HG02970 (cell line): Measurements from ENCODE around the gene LMAN1L.

Source experiments
- ATAC-seq: cut with Tn5 transposase; IDR thresholded peaks from one replicate; pipeline ENCODE4 v1.9.1; 2021; ENCODE audit warnings: mild to moderate bottlenecking, moderate library complexity, moderate number of reproducible peaks; ENCODE audit not compliant: unreplicated experiment, low FRiP score

Gene LMAN1L

GRCh38 chr15:74832826-74833225 lies 20.2 kb downstream of the LMAN1L start:
- no peak for ATAC-seq

- ATAC-seq, result no peak
Observed at GRCh38 chr15:74833376-74834107, 20.9 kb downstream of the LMAN1L start.

- no peak for ATAC-seq
Observed at GRCh38 chr15:74835312-74835823, 22.7 kb downstream of the LMAN1L start.

- ATAC-seq, result no peak
Observed at GRCh38 chr15:74836846-74837245, 24.2 kb downstream of the LMAN1L start.

- no peak for ATAC-seq
Observed at GRCh38 chr15:74837482-74838136, 25.0 kb downstream of the LMAN1L start.

GRCh38 chr15:74838137-74838516 lies 25.5 kb downstream of the LMAN1L start:
- ATAC-seq, result no peak

GRCh38 chr15:74838746-74839525 lies 26.3 kb downstream of the LMAN1L start:
- no peak for ATAC-seq

GRCh38 chr15:74839526-74840395 lies 27.1 kb downstream of the LMAN1L start:
- no peak for ATAC-seq

- ATAC-seq, result no peak
Observed at GRCh38 chr15:74840851-74841775, 28.5 kb downstream of the LMAN1L start.

- ATAC-seq, result no peak
Observed at GRCh38 chr15:74841891-74842373, 29.3 kb downstream of the LMAN1L start.

- ATAC-seq, result peak; percentile 86
Observed at GRCh38 chr15:74842581-74843444, 30.2 kb downstream of the LMAN1L start, which contains the start of gene ULK3. Gene ULK3 (minus strand): TSS chr15:74843156. CDS start chr15:74843105, 51 bp downstream.

GRCh38 chr15:74843445-74843828 lies 30.8 kb downstream of the LMAN1L start:
- no peak for ATAC-seq

GRCh38 chr15:74843891-74844299 lies 31.3 kb downstream of the LMAN1L start:
- ATAC-seq, result no peak

- ATAC-seq, result no peak
Observed at GRCh38 chr15:74844319-74845207, 31.9 kb downstream of the LMAN1L start.

- no peak for ATAC-seq
Observed at GRCh38 chr15:74845208-74845568, 32.6 kb downstream of the LMAN1L start.

- ATAC-seq, result no peak
Observed at GRCh38 chr15:74845581-74845980, 32.9 kb downstream of the LMAN1L start.

- no peak for ATAC-seq
Observed at GRCh38 chr15:74847432-74847831, 34.8 kb downstream of the LMAN1L start.
